GM18505 (cell line): Measurements from ENCODE around the gene MEGF6.

Source experiments
- ATAC-seq: cut with Tn5 transposase; IDR thresholded peaks from one replicate; pipeline ENCODE4 v1.9.1; 2021; ENCODE audit not compliant: unreplicated experiment
- POLR2A ChIP-seq: IDR thresholded peaks from 4 replicates; pipeline ENCODE4 v1.6.1; 2011; ENCODE audit warnings: borderline replicate concordance; ENCODE audit not compliant: insufficient read depth, insufficient read length; ENCODE audit errors: extremely low read depth

MEGF6 gene

DNA sequence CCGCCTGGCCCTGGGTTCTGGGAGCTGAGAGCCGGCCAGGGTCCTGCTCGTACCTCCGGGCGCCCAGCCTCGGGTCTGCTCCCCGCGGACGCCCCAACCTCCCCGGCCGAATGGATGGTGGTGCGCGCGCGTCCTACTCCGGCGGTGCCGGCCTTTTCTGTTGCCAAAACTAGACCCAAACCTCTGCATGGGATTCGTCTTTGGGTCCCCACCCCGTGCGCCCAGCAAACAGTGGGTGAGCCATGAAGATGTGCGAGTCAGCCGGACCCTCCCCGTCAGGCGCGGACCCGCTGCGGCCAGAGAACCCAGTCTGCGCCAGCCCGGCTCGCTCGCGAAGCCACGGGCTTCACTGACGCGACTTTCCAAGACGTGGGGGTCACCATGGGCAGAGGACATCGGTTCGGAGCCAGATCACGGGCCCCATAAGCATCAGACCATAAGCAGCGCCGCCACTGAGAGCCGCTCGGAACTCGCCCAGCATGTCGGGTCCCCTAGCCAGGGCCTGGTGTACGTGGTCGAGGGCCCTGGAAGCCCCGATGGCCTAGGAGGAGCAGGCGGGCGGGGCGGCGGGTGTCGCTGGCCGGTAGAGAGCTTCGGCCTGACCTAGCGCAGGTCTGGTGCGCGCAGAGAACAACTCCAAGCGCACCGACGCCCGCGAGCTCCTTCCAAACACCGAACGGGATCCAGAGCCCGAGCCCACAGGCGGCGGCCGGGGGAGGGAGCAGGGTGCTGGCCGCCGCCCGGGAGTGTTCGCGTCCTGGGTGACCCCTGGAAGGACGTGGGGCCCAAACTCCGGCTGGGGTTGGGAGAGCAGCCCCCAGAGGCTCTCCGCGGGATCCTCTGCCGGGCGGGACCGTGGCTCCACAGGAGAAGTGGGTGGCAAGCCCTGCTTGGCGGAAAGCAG, 40.0 kb upstream of the MEGF6 start:
- TF ChIP-seq POLR2A: no peak
- ATAC-seq: no peak

GRCh38 chr1:3650248-3651025, 39.1 kb upstream of the MEGF6 start:
- ATAC-seq: no peak
- TF ChIP-seq POLR2A: no peak

- peak; percentile 81 for TF ChIP-seq POLR2A
- peak; percentile 73 for ATAC-seq
Measured at GRCh38 chr1:3649342-3650247, 38.3 kb upstream of the MEGF6 start, which contains the start of gene WRAP73. TSS of gene WRAP73 (minus strand) at chr1:3650103. CDS start at chr1:3649999, 104 bp downstream.

DNA sequence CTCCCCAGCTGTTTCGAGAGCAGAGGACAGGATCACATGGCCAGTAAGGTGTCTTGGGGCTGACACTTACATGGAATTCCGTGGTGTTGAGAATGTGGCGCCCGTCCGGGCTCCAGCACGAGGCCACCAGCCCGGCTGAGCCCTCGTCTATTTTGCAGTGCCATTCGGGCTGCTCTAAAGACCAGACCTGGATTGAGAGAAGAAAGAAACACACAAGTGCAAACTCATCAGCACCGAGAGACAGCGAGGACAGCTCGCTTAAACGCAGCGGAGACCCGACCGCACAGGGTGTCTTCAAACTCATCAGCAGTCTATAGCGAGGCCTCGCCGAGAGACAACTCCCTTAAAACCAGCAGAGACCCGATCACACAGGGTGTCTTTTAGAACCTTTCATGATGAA, 35.3 kb upstream of the MEGF6 start:
- ATAC-seq: no peak
- no peak for TF ChIP-seq POLR2A

DNA sequence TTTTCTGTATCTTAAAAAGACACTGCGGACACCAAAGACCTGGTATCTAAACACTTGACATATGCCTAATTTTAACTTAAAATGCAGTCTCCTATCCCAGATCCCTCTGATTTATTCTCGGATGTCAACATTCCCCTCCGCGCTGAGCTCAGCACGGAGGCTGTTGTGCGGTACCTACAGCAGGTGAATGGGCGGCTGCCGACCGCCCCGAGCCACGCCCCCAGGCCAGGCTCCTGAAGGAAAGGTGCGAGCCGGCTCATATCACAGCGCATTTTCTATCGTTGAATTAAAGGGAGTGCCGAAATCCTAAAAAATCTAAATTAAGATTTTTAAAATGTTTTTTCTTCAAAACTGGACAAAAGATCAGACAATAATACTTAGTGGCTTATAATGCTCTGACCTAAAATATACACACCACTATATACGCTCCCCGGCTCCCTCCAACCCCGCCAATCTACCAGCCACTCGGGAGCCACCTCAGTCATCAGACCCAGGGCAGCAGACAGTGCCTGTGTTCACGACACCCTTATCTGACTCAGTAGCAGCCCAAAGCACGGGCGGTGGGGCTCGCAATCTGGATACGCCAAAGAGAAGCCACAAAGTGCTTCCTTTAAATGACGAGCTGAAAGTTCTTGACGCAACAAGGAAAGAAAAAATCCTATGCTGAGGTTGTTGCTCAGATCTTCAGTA, 34.5 kb upstream of the MEGF6 start:
- ATAC-seq: no peak
- no peak for TF ChIP-seq POLR2A

- no peak for ATAC-seq
- no peak for TF ChIP-seq POLR2A
Measured at GRCh38 chr1:3645247-3645646, 33.9 kb upstream of the MEGF6 start.

GRCh38 chr1:3644273-3644672, 33.0 kb upstream of the MEGF6 start:
- no peak for TF ChIP-seq POLR2A

GRCh38 chr1:3642919-3643675, 31.8 kb upstream of the MEGF6 start:
- ATAC-seq: no peak
- TF ChIP-seq POLR2A: no peak

More at GRCh38 chr1:3644273-3644672, 33.0 kb upstream of the MEGF6 start:
- ATAC-seq: no peak

DNA sequence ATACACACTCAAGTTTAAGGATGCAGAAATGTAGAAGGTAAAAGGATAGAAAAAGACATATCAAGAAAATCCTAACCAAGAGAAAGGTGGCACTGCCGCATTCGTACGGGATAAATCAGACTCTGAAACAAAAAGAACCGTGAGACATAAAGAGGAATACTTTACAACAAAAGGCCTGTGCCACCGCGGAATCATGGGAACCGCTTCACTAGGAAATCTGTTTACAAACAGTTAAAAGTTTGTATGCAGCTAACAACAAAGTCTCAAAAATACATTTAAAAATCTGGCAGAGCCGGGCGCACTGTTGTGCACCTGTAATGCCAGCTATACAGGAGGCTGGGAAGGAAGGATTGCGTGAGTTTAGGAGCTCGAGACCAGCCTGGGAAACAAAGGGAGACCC, 30.5 kb upstream of the MEGF6 start:
- TF ChIP-seq POLR2A: no peak
- no peak for ATAC-seq

DNA sequence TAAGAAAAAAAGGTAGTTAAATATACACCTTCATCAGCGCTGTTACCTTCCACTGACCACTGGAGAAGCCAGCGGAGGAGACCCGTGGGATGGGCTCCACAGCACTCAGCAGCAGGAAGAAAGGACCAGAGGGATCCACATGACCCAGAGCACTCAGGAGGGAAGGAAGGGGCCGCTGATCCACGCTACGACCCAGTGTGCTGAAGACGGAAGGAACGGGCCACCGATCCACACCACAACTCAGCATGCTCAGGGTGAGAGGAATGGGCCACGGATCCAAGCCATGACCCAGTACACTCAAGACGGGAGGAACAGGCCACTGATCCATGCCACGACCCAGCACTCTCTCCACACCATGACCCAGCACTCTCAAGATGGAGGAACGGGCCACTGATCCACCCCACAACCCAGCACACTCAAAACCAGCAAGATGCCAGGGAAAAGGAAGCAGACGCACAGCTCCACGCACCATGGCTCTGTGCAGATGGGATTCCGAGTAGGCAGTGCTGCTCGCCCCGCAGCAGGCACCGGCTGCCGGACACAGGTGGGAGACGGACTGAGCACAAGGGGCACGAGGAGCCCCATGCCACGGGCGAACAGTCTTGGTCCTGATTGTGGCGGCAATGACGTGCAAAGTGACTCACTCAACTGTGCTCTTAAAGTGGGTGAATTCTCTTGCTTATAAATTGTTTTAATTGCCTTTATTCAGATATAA, 29.9 kb upstream of the MEGF6 start:
- no peak for TF ChIP-seq POLR2A

DNA sequence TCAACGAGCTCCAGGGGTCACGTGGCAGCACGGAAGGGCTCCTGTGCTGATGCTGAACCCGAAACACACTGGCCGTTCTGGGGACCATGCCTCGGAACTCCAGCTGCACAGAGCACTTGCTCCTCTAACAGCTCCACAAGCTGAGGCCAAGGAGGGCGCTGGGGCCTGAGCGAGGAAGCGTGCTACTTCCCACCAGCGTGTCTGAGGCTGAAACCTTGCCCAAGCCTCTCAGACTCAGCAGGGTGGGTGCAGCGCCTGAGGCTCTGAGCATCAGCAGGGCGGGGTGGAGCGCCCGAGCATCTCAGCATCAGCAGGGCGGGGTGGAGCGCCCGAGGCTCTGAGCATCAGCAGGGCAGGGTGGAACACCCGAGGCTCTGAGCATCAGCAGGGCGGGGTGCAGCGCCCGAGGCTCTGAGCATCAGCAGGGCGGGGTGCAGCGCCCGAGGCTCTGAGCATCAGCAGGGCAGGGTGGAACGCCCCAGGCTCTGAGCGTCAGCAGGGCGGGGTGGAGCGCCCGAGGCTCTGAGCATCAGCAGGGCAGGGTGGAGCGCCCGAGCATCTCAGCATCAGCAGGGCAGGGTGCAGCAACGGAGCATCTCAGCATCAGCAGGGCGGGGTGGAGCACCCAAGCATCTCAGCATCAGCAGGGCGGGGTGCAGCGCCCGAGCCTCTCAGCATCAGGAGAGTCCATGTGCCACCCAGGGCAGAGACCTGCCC, 29.0 kb upstream of the MEGF6 start:
- ATAC-seq: no peak
- TF ChIP-seq POLR2A: no peak

More for the DNA sequence above, 29.9 kb upstream of the MEGF6 start:
- no peak for ATAC-seq

GRCh38 chr1:3639397-3639911, 28.1 kb upstream of the MEGF6 start:
- no peak for ATAC-seq

More at GRCh38 chr1:3639397-3639911, 28.1 kb upstream of the MEGF6 start:
- no peak for TF ChIP-seq POLR2A
